HT1080 (cell line): ENCODE data around the gene KLHDC2. TPM values are rescaled to one million over a fixed set of nuclear protein-coding genes. Genes with fewer than 3 reads are reported as not detected.
"Not testable (repeated sequence)": the region's sequence is repeated elsewhere in the genome, so short reads cannot be mapped to it uniquely, and the experiment has no call there.

ENCODE experiments used
- DNase-seq: peaks from one replicate; pipeline ENCODE4 v3.0.0-alpha.2; 2015; ENCODE audit warnings: low read depth
- polyA plus RNA-seq, 2 experiments: library from polyadenylated mRNA; depleted of rRNA; stranded (reverse); fragments of >200 nt; gene quantifications; 2 replicates each; pipeline ENCODE4 v1.2.3, GENCODE V29; 2015
- total RNA-seq: library from RNA; depleted of rRNA; stranded (reverse); fragments of >200 nt; shearing (Covaris generic); gene quantifications from 2 replicates; pipeline ENCODE4 v1.2.3, GENCODE V29; 2014; rRNA removed

KLHDC2 gene
- total RNA-seq, result 48.4 and 66.2 TPM in 2 replicates
- polyA plus RNA-seq (2015; cell fraction: cytosol; rRNA removed), result 43.3 and 52.4 TPM in 2 replicates
- 71.9 and 73.3 TPM in 2 replicates for polyA plus RNA-seq (2015; cell fraction: nucleus; rRNA removed)

DNA sequence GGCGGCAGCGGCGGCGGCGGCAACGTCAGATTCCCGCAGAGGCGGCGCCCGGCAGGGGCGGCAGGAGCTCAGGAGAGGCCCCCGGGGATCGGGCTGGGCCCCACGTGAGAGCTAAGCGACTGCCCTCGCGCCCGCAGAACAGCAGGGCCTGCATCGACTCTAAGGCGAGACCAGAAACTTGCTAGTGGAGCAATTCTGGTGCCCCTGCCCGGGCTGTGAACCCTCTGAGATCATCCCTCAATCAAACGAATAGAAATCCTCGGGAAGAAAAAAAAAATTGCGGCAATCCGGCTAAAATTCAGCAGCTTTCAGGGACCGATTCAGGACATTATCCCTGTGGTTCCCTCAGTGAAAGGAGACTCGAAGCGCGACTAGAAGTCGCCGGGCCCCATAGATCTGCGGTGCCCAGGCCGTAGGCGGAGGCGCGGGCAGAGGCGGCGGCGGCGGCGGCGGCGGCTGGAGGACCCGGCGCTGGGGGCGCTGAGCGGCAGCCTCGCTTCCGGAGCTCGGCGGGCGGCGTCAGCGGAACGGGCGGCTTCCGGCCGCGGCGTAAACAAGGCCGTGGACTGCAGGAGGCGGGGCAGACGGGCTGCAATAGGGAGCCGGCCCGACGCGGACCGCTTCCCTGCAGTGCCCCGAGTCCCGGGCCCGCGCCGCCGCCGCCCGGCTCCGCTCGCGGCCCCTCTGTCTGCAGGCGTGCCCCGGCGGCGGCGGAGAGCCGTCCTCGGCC is at the start of gene KLHDC2:
Gene KLHDC2, plus strand, starts transcription at position 583 of the 730 bp plus-strand sequence. CDS start 316 bp downstream, outside the sequence.
- peak; percentile 85 for DNase-seq

DNA sequence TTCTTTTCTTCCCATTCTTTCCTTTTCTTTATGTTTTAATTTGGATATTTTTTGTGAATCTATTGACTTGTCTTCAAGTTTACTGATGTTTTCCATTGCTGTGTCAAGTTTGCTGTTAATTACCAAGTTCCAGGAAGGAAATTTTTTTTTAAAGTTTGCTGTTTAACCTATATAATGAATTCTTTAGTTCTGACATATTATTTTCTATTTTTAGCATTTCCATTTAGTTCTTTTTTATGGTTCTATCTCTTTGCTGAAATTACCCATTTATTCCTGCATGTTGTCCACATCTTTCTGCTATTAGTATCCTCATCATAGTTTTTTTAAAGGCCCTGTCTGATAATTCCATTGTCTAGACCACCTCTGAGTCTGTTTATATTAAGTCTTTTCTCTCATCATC is 47.2 kb upstream of the KLHDC2 start:
- DNase-seq, result no peak

GRCh38 chr14:49721733-49722435 is 46.1 kb upstream of the KLHDC2 start:
- DNase-seq, result not testable (repeated sequence)

- DNase-seq, result no peak
These were observed 40.8 kb upstream of the KLHDC2 start for GRCh38 chr14:49727171-49727570.

DNA sequence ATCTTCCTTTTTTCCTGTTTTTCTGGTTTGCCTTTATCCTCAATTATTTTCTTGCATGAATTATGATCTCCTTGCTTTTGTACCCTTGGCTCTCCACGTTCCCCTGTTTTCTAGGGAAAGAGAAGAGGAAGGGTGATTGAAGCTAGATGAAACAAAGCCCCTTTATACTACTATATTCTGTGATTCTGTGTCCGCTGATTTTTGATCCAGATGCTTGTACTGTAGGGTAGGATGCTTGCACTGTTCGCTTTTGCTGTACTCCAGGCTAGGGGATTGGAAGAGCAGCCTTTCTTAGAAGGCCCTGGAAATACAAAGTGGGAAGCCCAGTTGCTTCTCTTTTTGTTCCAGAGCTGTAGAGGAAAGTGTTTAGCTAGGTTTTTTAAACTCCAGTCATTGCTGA is 35.1 kb upstream of the KLHDC2 start:
- DNase-seq, result no peak

GRCh38 chr14:49733836-49734235 is 34.1 kb upstream of the KLHDC2 start:
- no peak for DNase-seq

DNA sequence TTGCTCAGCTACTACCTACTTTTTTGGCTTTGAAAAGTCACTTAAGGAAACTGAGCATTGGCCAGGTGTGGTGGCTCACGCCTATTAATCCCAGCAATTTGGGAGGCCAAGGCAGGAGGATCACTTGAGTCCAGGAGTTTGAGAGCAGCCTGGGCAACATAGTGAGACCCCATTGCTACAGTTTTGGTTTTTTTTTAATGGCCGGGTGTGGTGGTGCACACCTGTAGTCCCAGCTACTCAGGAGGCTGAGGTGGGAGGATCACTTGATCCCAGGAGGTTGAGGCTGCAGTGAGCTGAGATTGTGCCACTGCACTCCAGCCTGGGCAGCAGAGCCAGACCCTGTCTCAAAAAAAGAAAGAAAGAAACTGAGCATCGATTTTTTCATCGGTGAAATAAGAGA is 32.3 kb upstream of the KLHDC2 start:
- DNase-seq, result not testable (repeated sequence)

DNA sequence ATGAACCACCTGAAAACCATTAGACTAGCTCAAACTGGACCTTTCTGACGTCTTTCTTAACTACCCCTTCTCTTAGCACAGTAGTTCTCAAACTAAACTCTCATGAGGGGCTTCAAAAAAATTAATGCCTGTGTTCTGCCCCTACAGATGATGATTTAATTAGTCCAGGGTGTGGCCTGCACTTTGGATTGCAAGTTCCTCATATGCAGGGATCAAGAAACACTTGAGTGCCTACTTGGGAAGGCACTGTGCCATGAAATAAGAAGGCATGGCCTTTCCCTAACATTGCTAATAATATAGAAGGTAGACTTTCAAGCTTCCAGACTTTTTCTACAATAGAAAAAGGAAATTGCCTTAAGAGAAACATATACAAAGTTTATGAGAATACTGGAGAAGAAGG is 22.8 kb upstream of the KLHDC2 start:
- DNase-seq, result no peak

- DNase-seq, result not testable (repeated sequence)
These were observed 21.5 kb upstream of the KLHDC2 start for GRCh38 chr14:49746476-49746875.

- DNase-seq, result no peak
These were observed 13.3 kb upstream of the KLHDC2 start for GRCh38 chr14:49754570-49755097.

GRCh38 chr14:49755378-49755777 is 12.6 kb upstream of the KLHDC2 start:
- no peak for DNase-seq

GRCh38 chr14:49761839-49762551 is 6.0 kb upstream of the KLHDC2 start:
- no peak for DNase-seq

- no peak for DNase-seq
These were observed 1.1 kb upstream of the KLHDC2 start for GRCh38 chr14:49766839-49767238.

- no peak for DNase-seq
These were observed 733 bp upstream of the KLHDC2 start for GRCh38 chr14:49767270-49767570.

DNA sequence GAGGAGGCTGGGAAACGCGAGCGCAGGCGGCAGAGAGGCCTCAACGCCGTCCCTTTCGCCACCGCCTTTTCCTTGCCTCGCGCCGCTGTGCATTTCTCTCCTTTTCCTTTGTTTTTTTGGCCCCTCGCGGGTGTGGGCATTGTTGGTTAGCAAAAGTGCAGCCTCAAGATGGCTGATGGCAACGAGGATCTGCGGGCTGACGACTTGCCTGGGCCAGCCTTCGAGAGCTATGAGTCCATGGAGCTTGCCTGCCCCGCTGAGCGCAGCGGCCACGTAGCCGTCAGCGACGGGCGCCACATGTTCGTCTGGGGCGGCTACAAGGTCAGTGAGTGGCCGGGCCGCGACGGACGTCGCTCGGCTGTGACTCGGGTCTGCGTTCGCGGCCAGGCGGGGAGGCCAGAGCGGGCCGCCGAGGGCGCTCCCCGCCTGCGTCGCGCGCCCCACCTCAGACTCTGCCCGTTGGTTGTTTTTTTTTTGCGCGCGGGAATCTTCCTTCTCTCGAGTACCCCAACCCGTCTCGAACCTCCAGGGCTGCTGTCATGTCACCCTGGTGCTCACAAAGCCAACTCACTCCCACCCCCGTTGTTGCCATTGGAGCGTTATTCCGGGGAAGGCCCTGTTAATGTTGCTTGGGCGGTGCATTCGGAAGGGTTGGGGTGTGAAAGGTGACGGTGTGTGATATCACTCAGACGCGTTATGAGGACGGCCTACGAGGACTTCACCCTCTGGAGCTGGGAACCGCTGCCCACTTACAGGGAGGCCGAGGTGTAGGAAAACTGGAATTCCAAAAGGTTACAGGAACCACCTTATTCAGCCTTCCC is 558 bp downstream of the KLHDC2 start:
- DNase-seq, result peak; percentile 50

DNA sequence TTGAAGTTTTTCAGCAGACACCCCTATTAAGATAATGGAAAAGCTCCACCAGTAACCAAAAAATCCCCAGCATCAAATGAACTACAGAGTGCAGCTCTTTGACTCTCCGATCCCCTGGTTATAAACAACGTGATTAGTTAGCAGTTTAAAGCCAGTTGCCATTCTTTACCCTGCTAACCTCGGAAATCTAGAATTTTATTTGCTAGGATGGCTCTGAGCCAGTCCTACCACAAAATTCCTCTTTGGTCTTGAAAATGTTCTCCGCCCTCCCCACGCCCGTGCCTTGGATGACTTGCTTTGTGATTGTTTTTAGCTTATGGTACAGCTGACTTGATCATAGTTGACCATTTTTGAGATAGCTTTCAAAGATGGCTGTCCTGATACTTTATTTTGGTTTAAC is 1.2 kb downstream of the KLHDC2 start:
- DNase-seq, result peak; percentile 4

DNA sequence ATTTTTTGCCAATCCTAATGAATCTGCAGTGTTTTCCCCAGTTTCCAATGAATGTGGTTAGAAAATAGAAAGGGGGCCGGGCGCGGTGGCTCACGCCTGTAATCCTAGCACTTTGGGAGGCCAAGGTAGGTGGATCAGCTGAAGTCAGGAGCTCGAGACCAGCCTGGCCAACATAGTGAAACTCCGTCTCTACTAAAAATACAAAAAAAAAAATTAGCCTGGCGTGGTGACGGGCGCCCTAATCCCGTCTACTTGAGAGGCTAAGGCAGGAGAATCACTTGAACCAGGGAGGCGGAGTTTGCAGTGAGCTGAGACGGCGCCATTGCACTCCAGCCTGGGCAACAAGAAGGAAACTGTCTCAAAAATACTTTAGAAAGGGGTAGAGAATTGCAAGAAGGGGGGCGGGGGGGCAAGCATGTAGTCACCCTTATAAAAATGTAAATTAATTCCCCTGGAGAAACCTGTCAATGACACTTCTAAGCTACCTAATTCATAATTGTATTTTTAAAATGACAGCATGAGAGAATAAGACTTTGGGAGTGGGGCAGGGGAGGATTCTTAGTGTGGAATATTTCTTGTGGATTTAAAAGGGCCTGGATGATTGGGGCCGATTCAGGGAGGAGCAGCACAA is 1.7 kb downstream of the KLHDC2 start:
- DNase-seq, result no peak

GRCh38 chr14:49770212-49770817 is 2.4 kb downstream of the KLHDC2 start:
- peak; percentile 8 for DNase-seq

GRCh38 chr14:49771691-49772090 is 3.7 kb downstream of the KLHDC2 start:
- not testable (repeated sequence) for DNase-seq

- DNase-seq, result no peak
These were observed 6.2 kb downstream of the KLHDC2 start for GRCh38 chr14:49774106-49774505.
